Measurements from ENCODE around the gene ACAD10. TPM values are rescaled to one million over a fixed set of nuclear protein-coding genes. Genes with fewer than 3 reads are reported as not detected.
"Not testable (repeated sequence)": the region's sequence is repeated elsewhere in the genome, so short reads cannot be mapped to it uniquely, and the experiment has no call there.

Gene ACAD10
- total RNA-seq (10 to 100 TPM; 16.4 to 22.4 TPM), polyA plus RNA-seq (ENCODE audit: insufficient read length in 2 of 2) (10 to 100 TPM; 19.3 to 33.4 TPM)
- long read RNA-seq, donor 1 = 0 reads
- long read RNA-seq, donor 2, partial matches to known transcripts = 0 of 1 reads
- long read RNA-seq, donor 2, other reads (novel, unspliced or antisense) = 0 of 1 reads
- long read RNA-seq, donor 3 = 0 reads
- long read RNA-seq, donor 4, partial matches to known transcripts = 6 of 7 reads
- long read RNA-seq, donor 4, other reads (novel, unspliced or antisense) = 0 of 7 reads

GRCh38 chr12:111685811-111686573 lies at the start of gene ACAD10, which contains the start of gene BRAP:
ACAD10 (plus strand) TSS chr12:111686053; CDS start chr12:111692710, 6,657 bp downstream.
BRAP (minus strand) TSS chr12:111685956; CDS start chr12:111685792, 164 bp downstream.
- peak; percentile 88 to 98 (median 93) for DNase-seq (ENCODE audit: low read depth in 4 of 6, low spot score in 6 of 6)
- H3K9me3 ChIP-seq (ENCODE audit: control insufficient read depth, insufficient read depth, low read length) = no peaks in the 10 kb centered on the region
- under 1% methylated on average over 63 of the region's 63 CpGs for WGBS (ENCODE audit: insufficient coverage)
- peak within 1 kb of the TSS; percentile 63 for H3K27ac ChIP-seq (ENCODE audit: low read depth, low read length)
- H3K27me3 ChIP-seq (ENCODE audit: control insufficient read depth, insufficient read depth, low read length) = no peaks in the 10 kb centered on the region
- peaks cover 13% of the 10 kb centered on the region for H3K4me1 ChIP-seq (ENCODE audit: control insufficient read depth, insufficient read depth, low read length)
- peak within 1 kb of the TSS; percentile 91 for H3K4me3 ChIP-seq (ENCODE audit: low read depth, low read length)
- peaks cover 22% of the 10 kb centered on the region for H3K36me3 ChIP-seq (ENCODE audit: control insufficient read depth, insufficient read depth, low read length)

GRCh38 chr12:111636209-111636945 lies 49.5 kb upstream of the ACAD10 start:
- H3K36me3 ChIP-seq (ENCODE audit: control insufficient read depth, insufficient read depth, low read length) = peaks cover 3% of the 10 kb centered on the region
- H3K27me3 ChIP-seq (ENCODE audit: control insufficient read depth, insufficient read depth, low read length) = no peaks in the 10 kb centered on the region
- DNase-seq (ENCODE audit: low read depth in 4 of 6, low spot score in 6 of 6) = peak in 5 of 6 donors; percentile 40 to 90 (median 60)
- peak overlapping the region; percentile 12 for H3K4me3 ChIP-seq (ENCODE audit: low read depth, low read length)
- 3% methylated on average over 16 of the region's 19 CpGs for WGBS (ENCODE audit: insufficient coverage)
- peak overlapping the region; percentile 91 for H3K27ac ChIP-seq (ENCODE audit: low read depth, low read length)
- no peaks in the 10 kb centered on the region for H3K9me3 ChIP-seq (ENCODE audit: control insufficient read depth, insufficient read depth, low read length)
- peaks cover 33% of the 10 kb centered on the region for H3K4me1 ChIP-seq (ENCODE audit: control insufficient read depth, insufficient read depth, low read length)

GRCh38 chr12:111638556-111638955 lies 47.3 kb upstream of the ACAD10 start:
- DNase-seq (ENCODE audit: low read depth in 4 of 6, low spot score in 6 of 6) = peak in 2 of 6 donors; percentile 9 to 36
- H3K4me3 ChIP-seq (ENCODE audit: low read depth, low read length) = no peak overlapping the region
- H3K36me3 ChIP-seq (ENCODE audit: control insufficient read depth, insufficient read depth, low read length) = peaks cover 3% of the 10 kb centered on the region
- H3K27ac ChIP-seq (ENCODE audit: low read depth, low read length) = no peak overlapping the region
- no peaks in the 10 kb centered on the region for H3K27me3 ChIP-seq (ENCODE audit: control insufficient read depth, insufficient read depth, low read length)
- no peaks in the 10 kb centered on the region for H3K9me3 ChIP-seq (ENCODE audit: control insufficient read depth, insufficient read depth, low read length)
- 53% methylated on average over 3 of the region's 6 CpGs for WGBS (ENCODE audit: insufficient coverage)
- peaks cover 38% of the 10 kb centered on the region for H3K4me1 ChIP-seq (ENCODE audit: control insufficient read depth, insufficient read depth, low read length)

- Histone ChIP-seq H3K4me1 (ENCODE audit: control insufficient read depth, insufficient read depth, low read length) (peaks cover 34% of the 10 kb centered on the region), H3K36me3 (ENCODE audit: control insufficient read depth, insufficient read depth, low read length) (peaks cover 9% of the 10 kb centered on the region), H3K9me3 (ENCODE audit: control insufficient read depth, insufficient read depth, low read length) (no peaks in the 10 kb centered on the region), H3K4me3 (ENCODE audit: low read depth, low read length) (no peak overlapping the region), H3K27ac (ENCODE audit: low read depth, low read length) (no peak overlapping the region), H3K27me3 (ENCODE audit: control insufficient read depth, insufficient read depth, low read length) (no peaks in the 10 kb centered on the region)
- DNase-seq (ENCODE audit: low read depth in 4 of 6, low spot score in 6 of 6) = peak in 1 of 6 donors; percentile 89
- 80% methylated on average over 1 of the region's 5 CpGs for WGBS (ENCODE audit: insufficient coverage)
Observed at GRCh38 chr12:111640506-111640905, 45.3 kb upstream of the ACAD10 start.

- H3K9me3 ChIP-seq (ENCODE audit: control insufficient read depth, insufficient read depth, low read length) = no peaks in the 10 kb centered on the region
- H3K27me3 ChIP-seq (ENCODE audit: control insufficient read depth, insufficient read depth, low read length) = no peaks in the 10 kb centered on the region
- H3K27ac ChIP-seq (ENCODE audit: low read depth, low read length) = peak overlapping the region; percentile 49
- peaks cover 27% of the 10 kb centered on the region for H3K36me3 ChIP-seq (ENCODE audit: control insufficient read depth, insufficient read depth, low read length)
- WGBS (ENCODE audit: insufficient coverage) = 29% methylated on average over 1 of the region's 4 CpGs
- peaks cover 15% of the 10 kb centered on the region for H3K4me1 ChIP-seq (ENCODE audit: control insufficient read depth, insufficient read depth, low read length)
- peak in 1 of 6 donors; percentile 29 for DNase-seq (ENCODE audit: low read depth in 4 of 6, low spot score in 6 of 6)
- H3K4me3 ChIP-seq (ENCODE audit: low read depth, low read length) = no peak overlapping the region
Observed at GRCh38 chr12:111642681-111643426, 43.0 kb upstream of the ACAD10 start.

- Histone ChIP-seq H3K4me1 (ENCODE audit: control insufficient read depth, insufficient read depth, low read length) (peaks cover 12% of the 10 kb centered on the region), H3K27me3 (ENCODE audit: control insufficient read depth, insufficient read depth, low read length) (no peaks in the 10 kb centered on the region), H3K27ac (ENCODE audit: low read depth, low read length) (peak overlapping the region; percentile 49), H3K9me3 (ENCODE audit: control insufficient read depth, insufficient read depth, low read length) (no peaks in the 10 kb centered on the region), H3K4me3 (ENCODE audit: low read depth, low read length) (no peak overlapping the region), H3K36me3 (ENCODE audit: control insufficient read depth, insufficient read depth, low read length) (peaks cover 29% of the 10 kb centered on the region)
- DNase-seq (ENCODE audit: low read depth in 4 of 6, low spot score in 6 of 6) = peak in 2 of 6 donors; percentile 38 to 54
- WGBS (ENCODE audit: insufficient coverage) = 52% methylated on average over 2 of the region's 3 CpGs
Observed at GRCh38 chr12:111643427-111643826, 42.4 kb upstream of the ACAD10 start.

GRCh38 chr12:111645433-111645832 lies 40.4 kb upstream of the ACAD10 start:
- no peak overlapping the region for H3K27ac ChIP-seq (ENCODE audit: low read depth, low read length)
- WGBS (ENCODE audit: insufficient coverage) = 100% methylated on average over 4 of the region's 5 CpGs
- no peaks in the 10 kb centered on the region for H3K9me3 ChIP-seq (ENCODE audit: control insufficient read depth, insufficient read depth, low read length)
- no peak overlapping the region for H3K4me3 ChIP-seq (ENCODE audit: low read depth, low read length)
- peaks cover 39% of the 10 kb centered on the region for H3K36me3 ChIP-seq (ENCODE audit: control insufficient read depth, insufficient read depth, low read length)
- peaks cover 7% of the 10 kb centered on the region for H3K4me1 ChIP-seq (ENCODE audit: control insufficient read depth, insufficient read depth, low read length)
- no peaks in the 10 kb centered on the region for H3K27me3 ChIP-seq (ENCODE audit: control insufficient read depth, insufficient read depth, low read length)
- DNase-seq (ENCODE audit: low read depth in 4 of 6, low spot score in 6 of 6) = no peak

GRCh38 chr12:111650912-111651311 lies 34.9 kb upstream of the ACAD10 start:
- Histone ChIP-seq H3K4me1 (ENCODE audit: control insufficient read depth, insufficient read depth, low read length) (no peaks in the 10 kb centered on the region), H3K4me3 (ENCODE audit: low read depth, low read length) (no peak overlapping the region), H3K27ac (ENCODE audit: low read depth, low read length) (no peak overlapping the region), H3K9me3 (ENCODE audit: control insufficient read depth, insufficient read depth, low read length) (no peaks in the 10 kb centered on the region), H3K36me3 (ENCODE audit: control insufficient read depth, insufficient read depth, low read length) (peaks cover 56% of the 10 kb centered on the region), H3K27me3 (ENCODE audit: control insufficient read depth, insufficient read depth, low read length) (no peaks in the 10 kb centered on the region)
- no CpG with 5 or more reads among the region's 7 CpGs for WGBS (ENCODE audit: insufficient coverage)
- DNase-seq (ENCODE audit: low read depth in 4 of 6, low spot score in 6 of 6) = no peak

GRCh38 chr12:111652530-111652929 lies 33.3 kb upstream of the ACAD10 start:
- H3K9me3 ChIP-seq (ENCODE audit: control insufficient read depth, insufficient read depth, low read length); H3K27me3 ChIP-seq (ENCODE audit: control insufficient read depth, insufficient read depth, low read length); H3K27ac ChIP-seq (ENCODE audit: low read depth, low read length); H3K4me1 ChIP-seq (ENCODE audit: control insufficient read depth, insufficient read depth, low read length); H3K4me3 ChIP-seq (ENCODE audit: low read depth, low read length); DNase-seq (ENCODE audit: low read depth in 4 of 6, low spot score in 6 of 6): not testable (repeated sequence)
- H3K36me3 ChIP-seq (ENCODE audit: control insufficient read depth, insufficient read depth, low read length) = peaks cover 57% of the 10 kb centered on the region
- 95% methylated on average over 5 of the region's 9 CpGs for WGBS (ENCODE audit: insufficient coverage)
